GM18517 (cell line): ENCODE results near the gene C1QTNF8.

Source experiments
- ATAC-seq: cut with Tn5 transposase; IDR thresholded peaks from one replicate; pipeline ENCODE4 v1.9.1; 2021; ENCODE audit warnings: mild to moderate bottlenecking, moderate library complexity; ENCODE audit not compliant: unreplicated experiment

Gene C1QTNF8

DNA sequence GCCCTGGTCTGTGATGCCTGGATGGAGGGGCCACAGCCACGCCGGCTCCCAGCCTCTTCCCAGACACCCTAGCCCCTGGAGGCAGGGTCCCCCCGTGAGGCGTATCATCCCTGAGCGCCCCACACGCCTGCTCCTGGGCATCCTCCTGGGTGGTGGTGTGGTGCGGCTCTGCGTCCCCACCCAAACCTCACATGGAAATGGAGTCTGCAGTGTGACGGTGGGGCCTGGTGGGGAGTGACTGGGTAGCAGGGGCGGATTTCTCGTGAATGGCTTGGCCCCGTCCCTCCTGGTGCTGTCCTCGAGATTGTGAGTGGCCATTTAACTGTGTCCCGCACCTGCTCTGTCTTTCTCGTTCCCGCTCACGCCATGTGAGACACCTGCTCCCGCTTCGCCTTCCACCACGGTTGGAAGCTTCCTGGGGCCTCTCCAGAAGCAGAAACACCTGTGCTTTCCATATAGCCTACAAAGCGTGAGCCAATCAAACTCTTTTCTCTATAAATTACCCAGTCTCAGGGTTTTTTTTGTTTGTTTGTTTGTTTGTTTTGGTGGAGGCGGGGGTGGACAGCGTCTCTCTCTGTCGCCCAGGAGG lies 29.4 kb downstream of the C1QTNF8 start:
- ATAC-seq: no peak

GRCh38 chr16:1065469-1066128 lies 30.4 kb downstream of the C1QTNF8 start:
- no peak for ATAC-seq

- no peak for ATAC-seq
These were observed 32.3 kb downstream of the C1QTNF8 start for GRCh38 chr16:1063728-1064127.

DNA sequence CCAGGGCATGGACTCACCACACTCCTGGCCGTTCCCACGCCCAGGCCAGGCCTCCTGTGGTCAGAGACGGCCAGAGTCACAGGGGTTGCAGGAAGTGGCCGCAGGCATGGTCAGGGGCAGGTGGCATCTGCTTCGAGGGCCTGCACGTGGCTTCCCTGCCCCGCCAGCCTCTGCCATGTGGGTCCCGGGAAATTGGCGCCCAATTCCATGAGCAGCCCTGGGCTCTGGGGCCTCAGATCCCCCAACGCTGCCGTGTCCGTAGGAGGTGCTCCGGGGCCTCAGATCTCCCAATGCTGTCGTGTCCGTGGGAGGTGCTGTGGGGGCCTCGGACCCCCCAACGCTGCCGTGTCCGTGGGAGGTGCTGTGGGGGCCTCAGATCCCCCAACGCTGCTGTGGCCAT lies 33.1 kb downstream of the C1QTNF8 start:
- ATAC-seq: no peak

- no peak for ATAC-seq
These were observed 34.1 kb downstream of the C1QTNF8 start for GRCh38 chr16:1061769-1062505.

- no peak for ATAC-seq
These were observed 35.4 kb downstream of the C1QTNF8 start for GRCh38 chr16:1060416-1061340.

DNA sequence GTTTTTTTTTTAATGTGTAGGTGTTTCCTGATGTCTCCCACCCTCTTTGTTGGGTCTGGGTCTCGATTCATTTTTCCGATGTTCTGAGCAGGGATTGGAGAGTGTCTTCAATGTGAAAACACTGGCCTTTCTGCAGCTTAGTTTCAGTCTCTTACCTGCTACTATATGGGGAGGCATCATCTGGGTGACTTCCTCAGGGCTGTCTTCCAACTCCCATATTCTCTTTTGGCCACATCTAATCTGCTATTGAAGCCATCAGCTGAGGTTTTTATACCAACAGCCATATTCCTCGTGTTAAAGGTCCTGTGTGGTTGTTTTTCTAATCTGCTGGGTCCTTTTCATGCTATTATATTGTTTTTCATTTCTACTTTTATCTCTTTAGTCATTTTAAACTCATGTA lies 36.7 kb downstream of the C1QTNF8 start:
- no peak for ATAC-seq

- no peak for ATAC-seq
These were observed 37.8 kb downstream of the C1QTNF8 start for GRCh38 chr16:1058216-1058615.

- no peak for ATAC-seq
These were observed 38.7 kb downstream of the C1QTNF8 start for GRCh38 chr16:1057252-1057932.

- ATAC-seq: no peak
These were observed 39.8 kb downstream of the C1QTNF8 start for GRCh38 chr16:1056196-1056595.

DNA sequence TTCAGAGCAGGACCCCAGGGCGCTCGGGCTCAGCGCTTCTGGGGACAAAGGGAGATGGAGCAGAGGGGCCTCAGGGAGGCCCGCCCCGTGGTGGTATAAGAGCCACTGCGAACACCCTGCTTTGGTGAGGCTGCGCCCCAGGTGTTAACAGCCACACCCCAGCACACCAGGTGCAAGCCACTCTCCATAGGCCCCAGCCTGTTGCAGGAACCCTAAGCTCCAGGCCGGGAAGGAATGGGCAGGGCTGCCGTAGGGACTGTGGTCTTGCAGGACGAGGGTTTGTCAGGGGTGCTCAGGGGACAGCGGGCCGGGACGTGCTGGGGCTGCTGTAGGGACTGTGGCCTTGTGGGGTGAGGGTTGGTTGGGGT lies 40.5 kb downstream of the C1QTNF8 start:
- no peak for ATAC-seq

DNA sequence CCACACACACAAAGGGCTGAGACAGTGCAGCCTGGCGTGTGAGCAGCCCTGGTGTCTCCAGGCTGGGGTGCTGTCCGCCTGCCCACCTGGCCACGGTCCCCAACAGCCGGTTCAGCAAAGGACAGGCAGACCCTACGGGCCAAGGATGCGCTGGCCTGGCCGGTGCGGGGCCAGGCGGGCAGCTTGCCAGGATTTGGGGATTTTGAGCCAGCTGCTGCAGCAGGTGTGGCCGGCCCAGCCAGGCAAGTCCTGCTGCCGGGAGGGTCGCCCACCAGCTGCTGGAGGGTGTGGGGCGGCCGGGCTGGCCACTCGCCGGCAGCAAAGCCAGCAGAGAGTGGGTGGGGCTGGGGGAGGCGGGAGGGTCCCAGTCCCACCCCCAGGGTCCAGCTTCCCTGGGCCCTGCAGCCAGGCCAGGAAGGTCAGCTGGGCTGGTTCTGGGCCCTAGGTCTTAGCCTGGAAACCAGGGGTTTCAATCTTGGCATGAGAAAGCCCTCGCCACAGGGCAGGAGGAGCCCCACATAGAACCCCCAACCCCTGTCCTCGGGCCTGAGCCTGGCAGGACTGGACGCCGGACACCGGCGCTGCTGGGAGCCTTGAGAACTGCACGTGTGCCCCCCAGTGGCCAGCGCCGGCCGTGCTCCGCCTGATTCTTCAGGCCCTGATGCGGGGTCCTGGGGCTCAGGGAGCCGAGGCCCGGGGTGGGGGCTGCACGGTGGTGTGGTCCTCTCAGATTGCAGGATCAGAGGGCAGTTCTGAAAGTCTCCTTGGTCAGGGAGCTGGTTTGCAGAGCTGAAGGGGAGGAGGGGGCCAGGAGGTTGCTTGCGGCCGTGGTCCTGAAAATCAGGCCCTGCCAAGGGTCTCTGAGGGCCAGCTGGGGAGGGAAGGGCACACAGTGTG lies 41.1 kb downstream of the C1QTNF8 start:
- no peak for ATAC-seq

DNA sequence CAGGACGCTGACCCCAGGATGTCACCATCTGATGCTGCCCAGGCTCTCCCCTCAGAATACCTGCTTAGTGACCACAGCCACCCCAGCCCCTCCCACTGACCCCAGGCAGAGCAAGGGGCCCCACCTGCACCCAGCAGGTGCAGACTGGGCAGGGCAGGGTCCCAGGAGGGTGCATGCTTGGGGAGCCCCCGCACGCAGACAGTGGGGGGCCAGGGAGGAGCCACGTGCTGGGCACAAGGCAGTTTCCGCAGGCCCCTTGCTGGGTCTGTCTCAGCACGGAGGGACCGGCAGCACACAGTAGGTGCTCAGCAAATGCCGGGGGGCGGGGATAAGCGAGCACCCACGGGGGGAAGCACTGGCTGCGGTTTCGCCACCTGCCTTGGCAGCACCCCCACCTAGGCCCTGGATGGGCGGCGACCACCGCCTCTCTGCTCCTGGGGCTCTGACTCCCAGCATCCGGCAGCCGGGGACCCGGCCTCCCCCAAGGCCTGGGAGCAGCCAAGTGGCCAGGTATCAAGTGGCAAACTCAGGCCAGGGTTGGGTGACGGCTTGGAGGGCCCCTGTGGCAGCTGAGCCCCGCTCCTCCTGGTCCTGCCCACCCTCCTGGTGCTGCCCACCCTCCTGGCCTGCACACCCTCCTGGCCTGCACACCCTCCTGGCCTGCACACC lies 42.2 kb downstream of the C1QTNF8 start:
- no peak for ATAC-seq

- no peak for ATAC-seq
These were observed 42.9 kb downstream of the C1QTNF8 start for GRCh38 chr16:1053121-1053521.

- ATAC-seq: no peak
These were observed 43.3 kb downstream of the C1QTNF8 start for GRCh38 chr16:1052721-1053120.

GRCh38 chr16:1051446-1051845 lies 44.6 kb downstream of the C1QTNF8 start:
- ATAC-seq: no peak

GRCh38 chr16:1050921-1051320 lies 45.1 kb downstream of the C1QTNF8 start:
- no peak for ATAC-seq

DNA sequence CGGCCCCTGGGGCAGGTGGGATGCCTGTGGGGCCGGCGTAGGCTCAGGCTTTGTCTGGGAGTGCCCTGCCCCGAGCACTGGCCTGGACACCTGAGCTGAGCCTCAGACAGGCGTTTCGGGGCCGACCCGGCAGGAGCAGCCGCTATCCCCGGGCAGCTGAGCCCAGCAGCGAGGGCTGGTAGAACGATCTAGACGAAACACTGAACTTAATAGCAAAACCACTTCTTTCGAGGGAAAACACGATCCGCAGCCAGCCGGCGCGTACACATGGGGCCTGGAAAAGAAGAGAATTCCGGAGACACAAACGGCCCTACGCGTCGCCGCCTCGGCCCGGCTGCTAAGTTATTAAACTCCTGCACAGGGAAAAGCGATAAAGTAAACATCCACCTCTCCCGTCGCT lies 45.5 kb downstream of the C1QTNF8 start:
- ATAC-seq: no peak

DNA sequence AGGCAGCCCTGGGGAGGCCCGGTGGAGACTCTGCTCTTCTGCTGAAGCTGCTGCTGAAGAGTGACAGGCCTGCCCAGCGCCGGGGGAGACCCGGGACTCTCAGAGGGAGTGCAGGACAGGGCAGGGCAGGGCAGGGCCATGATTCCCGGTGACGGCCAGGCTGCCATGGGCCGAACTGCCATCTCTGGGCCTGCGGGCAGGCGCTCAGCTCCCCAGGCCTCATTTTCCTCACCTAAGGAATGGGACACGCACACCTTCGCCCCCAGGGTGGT lies 46.1 kb downstream of the C1QTNF8 start:
- ATAC-seq: no peak
